Measurements from ENCODE around the gene ABCG1. TPM values are rescaled to one million over a fixed set of nuclear protein-coding genes. Genes with fewer than 3 reads are reported as not detected.
"Not testable (repeated sequence)": the region's sequence is repeated elsewhere in the genome, so short reads cannot be mapped to it uniquely, and the experiment has no call there.

Gene ABCG1
- polyA plus RNA-seq, 4 donors: 5.5 to 46.5 (median 21.2) TPM

DNA sequence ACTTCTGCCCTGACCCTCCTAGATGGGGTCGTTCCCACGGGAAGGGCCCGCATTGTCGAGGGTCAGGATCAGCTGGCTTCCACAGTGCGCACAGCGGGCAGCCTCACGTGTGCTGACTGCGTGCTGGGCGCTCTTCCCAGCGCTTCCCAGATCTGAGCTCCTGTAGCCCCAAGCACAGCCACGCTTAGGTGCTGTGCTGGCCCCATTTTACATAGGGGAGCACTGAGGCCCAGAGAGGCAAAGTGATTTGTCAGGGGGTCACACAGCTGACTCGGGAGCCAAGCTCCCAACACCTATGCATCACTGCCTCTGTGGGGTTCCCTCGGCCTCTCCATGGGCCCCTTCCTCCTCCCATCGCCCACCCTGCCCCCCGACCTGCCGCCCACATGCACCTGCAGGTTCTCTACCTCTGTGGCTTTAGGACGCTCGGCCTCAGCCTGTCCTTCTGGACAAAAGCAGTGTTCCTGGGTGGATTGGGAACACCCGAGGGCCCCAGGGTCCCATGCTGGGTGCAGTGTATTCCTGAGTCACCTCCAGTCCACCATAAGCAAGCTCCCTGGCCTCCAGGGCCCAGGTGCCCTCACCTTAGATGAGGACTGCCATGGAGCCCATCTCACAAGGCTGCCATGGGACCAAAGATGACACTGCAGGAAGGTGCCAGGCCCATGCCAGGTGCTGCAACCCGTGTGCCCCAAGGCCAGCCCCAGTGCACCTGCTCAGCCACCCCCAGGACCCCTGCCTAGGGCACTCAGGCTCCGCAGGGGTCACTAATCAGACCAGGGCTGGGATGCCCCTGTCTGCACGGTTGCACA lies 73.0 kb downstream of the ABCG1 start:
- FAIRE-seq (no peak), DNase-seq (no peak)
- H3K4me3 ChIP-seq (ENCODE audit: low read depth in 1 of 3, low read length in 3 of 3): no peak overlapping the region
- peaks cover 0 to 45% (median 10%) of the 10 kb centered on the region in 3 donors for H3K36me3 ChIP-seq (ENCODE audit: control insufficient read depth in 3 of 3, insufficient read depth in 2 of 3, low read depth in 1 of 3, low read length in 3 of 3)
- no peaks in the 10 kb centered on the region for H3K4me1 ChIP-seq (ENCODE audit: control insufficient read depth in 3 of 3, insufficient read depth in 2 of 3, low read depth in 1 of 3, low read length in 2 of 3)
- 86 to 88% (median 87%) methylated on average over 21 to 22 of the region's 22 CpGs for WGBS, 3 donors
- peaks cover 0 to 2% of the 10 kb centered on the region in 2 donors for H3K9me3 ChIP-seq (ENCODE audit: control insufficient read depth in 2 of 2, insufficient read depth in 1 of 2, low read depth in 1 of 2, low read length in 1 of 2)
- no peak overlapping the region for H3K27ac ChIP-seq (ENCODE audit: low read depth in 1 of 3, low read length in 2 of 3)
- no peaks in the 10 kb centered on the region for H3K27me3 ChIP-seq (ENCODE audit: control insufficient read depth in 3 of 3, insufficient read depth in 3 of 3, low read length in 3 of 3)

DNA sequence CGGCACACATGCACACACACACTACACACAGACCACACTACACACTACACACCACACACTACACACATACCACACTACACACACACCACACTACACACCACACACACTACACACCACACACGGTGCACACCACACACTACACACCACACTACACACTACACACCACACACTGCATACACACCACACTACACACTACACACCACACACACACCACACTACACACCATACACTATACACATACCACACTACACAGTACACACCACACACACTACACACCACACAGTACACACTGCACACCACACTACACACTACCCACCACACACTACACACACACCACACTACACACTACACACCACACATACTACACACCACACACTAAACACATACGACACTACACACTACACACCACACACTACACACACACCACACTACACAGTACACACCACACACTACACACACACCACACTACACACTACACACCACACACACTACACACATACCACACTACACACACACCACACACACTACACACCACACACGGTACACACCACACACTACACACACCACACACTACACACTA lies 73.7 kb downstream of the ABCG1 start:
- H3K36me3 ChIP-seq (ENCODE audit: control insufficient read depth in 3 of 3, insufficient read depth in 2 of 3, low read depth in 1 of 3, low read length in 3 of 3): peaks cover 0 to 48% (median 7%) of the 10 kb centered on the region in 3 donors
- not testable (repeated sequence) for H3K27ac ChIP-seq (ENCODE audit: low read depth in 1 of 3, low read length in 2 of 3); H3K4me3 ChIP-seq (ENCODE audit: low read depth in 1 of 3, low read length in 3 of 3); H3K4me1 ChIP-seq (ENCODE audit: control insufficient read depth in 3 of 3, insufficient read depth in 2 of 3, low read depth in 1 of 3, low read length in 2 of 3); H3K9me3 ChIP-seq (ENCODE audit: control insufficient read depth in 2 of 2, insufficient read depth in 1 of 2, low read depth in 1 of 2, low read length in 1 of 2); DNase-seq; FAIRE-seq; H3K27me3 ChIP-seq (ENCODE audit: control insufficient read depth in 3 of 3, insufficient read depth in 3 of 3, low read length in 3 of 3)
- 88 to 95% (median 94%) methylated on average over 4 of the region's 4 CpGs for WGBS, 3 donors

DNA sequence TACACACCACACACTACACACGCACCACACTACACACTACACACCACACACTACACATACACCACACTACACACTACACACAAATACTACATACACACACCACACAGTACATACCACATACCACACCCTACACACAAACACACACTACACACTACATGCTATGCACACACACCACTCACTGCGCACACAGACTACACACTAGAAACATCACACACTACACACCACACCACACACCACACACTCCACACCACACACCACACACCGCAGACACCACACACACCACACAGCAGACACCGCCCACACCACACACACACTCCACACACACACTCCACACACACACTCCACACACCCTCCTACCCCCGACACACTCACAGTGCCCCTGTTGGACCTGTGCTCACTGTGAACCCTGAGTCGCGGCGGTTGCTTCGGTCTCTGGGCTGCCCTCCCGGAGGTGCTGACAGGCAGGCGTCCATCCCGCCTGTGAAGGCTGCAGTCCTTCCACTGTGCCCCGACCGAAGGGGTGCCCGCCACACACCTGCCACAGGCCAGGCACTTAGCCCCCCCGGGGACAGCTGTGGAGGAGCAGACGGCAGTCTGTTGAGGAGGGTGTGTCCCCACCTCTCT lies 74.8 kb downstream of the ABCG1 start:
- Histone ChIP-seq H3K27me3 (ENCODE audit: control insufficient read depth in 3 of 3, insufficient read depth in 3 of 3, low read length in 3 of 3) (no peaks in the 10 kb centered on the region), H3K27ac (ENCODE audit: low read depth in 1 of 3, low read length in 2 of 3) (no peak overlapping the region), H3K36me3 (ENCODE audit: control insufficient read depth in 3 of 3, insufficient read depth in 2 of 3, low read depth in 1 of 3, low read length in 3 of 3) (peaks cover 0 to 45% (median 7%) of the 10 kb centered on the region in 3 donors), H3K9me3 (ENCODE audit: control insufficient read depth in 2 of 2, insufficient read depth in 1 of 2, low read depth in 1 of 2, low read length in 1 of 2) (peaks cover 0 to 2% of the 10 kb centered on the region in 2 donors), H3K4me3 (ENCODE audit: low read depth in 1 of 3, low read length in 3 of 3) (no peak overlapping the region), H3K4me1 (ENCODE audit: control insufficient read depth in 3 of 3, insufficient read depth in 2 of 3, low read depth in 1 of 3, low read length in 2 of 3) (peaks cover 0 to 9% (median 0%) of the 10 kb centered on the region in 3 donors)
- no peak for FAIRE-seq
- WGBS, 3 donors: 53 to 91% (median 60%) methylated on average over 16 to 17 of the region's 17 CpGs
- DNase-seq: no peak

DNA sequence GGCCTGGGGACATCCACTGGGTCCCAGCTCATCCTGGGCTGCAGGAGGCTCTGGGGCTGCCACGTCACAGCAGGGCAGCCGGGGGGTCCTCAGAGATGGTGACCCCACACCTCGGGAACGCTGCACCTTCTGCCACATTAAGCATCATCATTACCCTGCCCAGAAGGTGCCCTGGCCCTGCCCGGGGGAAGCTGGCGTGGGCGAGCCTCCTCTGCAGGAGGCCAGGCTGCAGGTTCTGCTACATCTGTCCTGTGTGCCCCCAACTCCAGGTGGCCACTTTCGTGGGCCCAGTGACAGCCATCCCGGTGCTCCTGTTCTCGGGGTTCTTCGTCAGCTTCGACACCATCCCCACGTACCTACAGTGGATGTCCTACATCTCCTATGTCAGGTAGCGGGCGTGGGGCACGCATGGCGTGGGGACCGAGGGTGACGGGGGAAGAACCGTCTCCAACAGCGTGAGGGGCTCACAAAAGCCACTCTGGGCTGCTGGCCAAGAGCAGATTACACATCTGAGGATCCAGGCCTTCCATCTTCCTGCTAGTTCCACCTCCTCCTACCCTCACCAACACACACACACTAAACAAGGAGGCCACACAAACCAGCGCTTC lies 75.4 kb downstream of the ABCG1 start:
- DNase-seq: no peak
- Histone ChIP-seq H3K4me3 (ENCODE audit: low read depth in 1 of 3, low read length in 3 of 3) (no peak overlapping the region), H3K27me3 (ENCODE audit: control insufficient read depth in 3 of 3, insufficient read depth in 3 of 3, low read length in 3 of 3) (no peaks in the 10 kb centered on the region), H3K36me3 (ENCODE audit: control insufficient read depth in 3 of 3, insufficient read depth in 2 of 3, low read depth in 1 of 3, low read length in 3 of 3) (peaks cover 0 to 42% (median 7%) of the 10 kb centered on the region in 3 donors), H3K9me3 (ENCODE audit: control insufficient read depth in 2 of 2, insufficient read depth in 1 of 2, low read depth in 1 of 2, low read length in 1 of 2) (no peaks in the 10 kb centered on the region), H3K27ac (ENCODE audit: low read depth in 1 of 3, low read length in 2 of 3) (no peak overlapping the region), H3K4me1 (ENCODE audit: control insufficient read depth in 3 of 3, insufficient read depth in 2 of 3, low read depth in 1 of 3, low read length in 2 of 3) (peaks cover 0 to 11% (median 0%) of the 10 kb centered on the region in 3 donors)
- 83 to 89% (median 84%) methylated on average over 20 to 22 of the region's 22 CpGs for WGBS, 3 donors
- FAIRE-seq: no peak

DNA sequence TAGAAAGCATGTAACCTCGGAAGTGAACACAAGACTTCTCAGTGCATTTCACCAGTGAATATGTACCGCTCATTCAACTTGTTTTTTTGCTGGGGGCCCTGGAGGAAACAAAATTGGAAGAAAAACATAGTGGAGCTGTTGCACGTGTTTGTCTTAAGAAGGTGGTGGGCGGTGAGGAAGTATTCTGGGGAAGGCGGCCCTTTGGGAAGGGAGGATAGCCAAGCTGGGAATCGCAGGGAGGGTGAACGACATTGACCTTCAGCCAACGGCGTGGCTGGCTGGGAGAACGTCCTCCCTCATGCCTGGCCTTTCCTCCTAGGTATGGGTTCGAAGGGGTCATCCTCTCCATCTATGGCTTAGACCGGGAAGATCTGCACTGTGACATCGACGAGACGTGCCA lies 76.9 kb downstream of the ABCG1 start:
- H3K27ac ChIP-seq (ENCODE audit: low read depth in 1 of 3, low read length in 2 of 3): no peak overlapping the region
- 74 to 77% (median 77%) methylated on average over 15 of the region's 15 CpGs for WGBS, 3 donors
- DNase-seq: no peak

DNA sequence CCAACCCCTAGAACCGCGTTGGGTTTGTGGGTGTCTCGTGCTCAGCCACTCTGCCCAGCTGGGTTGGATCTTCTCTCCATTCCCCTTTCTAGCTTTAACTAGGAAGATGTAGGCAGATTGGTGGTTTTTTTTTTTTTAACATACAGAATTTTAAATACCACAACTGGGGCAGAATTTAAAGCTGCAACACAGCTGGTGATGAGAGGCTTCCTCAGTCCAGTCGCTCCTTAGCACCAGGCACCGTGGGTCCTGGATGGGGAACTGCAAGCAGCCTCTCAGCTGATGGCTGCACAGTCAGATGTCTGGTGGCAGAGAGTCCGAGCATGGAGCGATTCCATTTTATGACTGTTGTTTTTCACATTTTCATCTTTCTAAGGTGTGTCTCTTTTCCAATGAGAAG lies 77.6 kb downstream of the ABCG1 start:
- FAIRE-seq (no peak), DNase-seq (no peak)
- WGBS, 3 donors: 76 to 83% (median 76%) methylated on average over 7 of the region's 7 CpGs
- Histone ChIP-seq H3K9me3 (ENCODE audit: control insufficient read depth in 2 of 2, insufficient read depth in 1 of 2, low read depth in 1 of 2, low read length in 1 of 2) (no peaks in the 10 kb centered on the region), H3K4me1 (ENCODE audit: control insufficient read depth in 3 of 3, insufficient read depth in 2 of 3, low read depth in 1 of 3, low read length in 2 of 3) (peaks cover 0 to 11% (median 0%) of the 10 kb centered on the region in 3 donors), H3K4me3 (ENCODE audit: low read depth in 1 of 3, low read length in 3 of 3) (no peak overlapping the region), H3K36me3 (ENCODE audit: control insufficient read depth in 3 of 3, insufficient read depth in 2 of 3, low read depth in 1 of 3, low read length in 3 of 3) (peaks cover 0 to 35% (median 3%) of the 10 kb centered on the region in 3 donors), H3K27me3 (ENCODE audit: control insufficient read depth in 3 of 3, insufficient read depth in 3 of 3, low read length in 3 of 3) (no peaks in the 10 kb centered on the region), H3K27ac (ENCODE audit: low read depth in 1 of 3, low read length in 2 of 3) (no peak overlapping the region)

More for the DNA sequence above, 76.9 kb downstream of the ABCG1 start:
- no peak for FAIRE-seq
- H3K36me3 ChIP-seq (ENCODE audit: control insufficient read depth in 3 of 3, insufficient read depth in 2 of 3, low read depth in 1 of 3, low read length in 3 of 3): peaks cover 0 to 41% (median 5%) of the 10 kb centered on the region in 3 donors
- no peaks in the 10 kb centered on the region for H3K9me3 ChIP-seq (ENCODE audit: control insufficient read depth in 2 of 2, insufficient read depth in 1 of 2, low read depth in 1 of 2, low read length in 1 of 2)
- no peaks in the 10 kb centered on the region for H3K27me3 ChIP-seq (ENCODE audit: control insufficient read depth in 3 of 3, insufficient read depth in 3 of 3, low read length in 3 of 3)
- no peak overlapping the region for H3K4me3 ChIP-seq (ENCODE audit: low read depth in 1 of 3, low read length in 3 of 3)
- H3K4me1 ChIP-seq (ENCODE audit: control insufficient read depth in 3 of 3, insufficient read depth in 2 of 3, low read depth in 1 of 3, low read length in 2 of 3): peaks cover 0 to 11% (median 0%) of the 10 kb centered on the region in 3 donors

DNA sequence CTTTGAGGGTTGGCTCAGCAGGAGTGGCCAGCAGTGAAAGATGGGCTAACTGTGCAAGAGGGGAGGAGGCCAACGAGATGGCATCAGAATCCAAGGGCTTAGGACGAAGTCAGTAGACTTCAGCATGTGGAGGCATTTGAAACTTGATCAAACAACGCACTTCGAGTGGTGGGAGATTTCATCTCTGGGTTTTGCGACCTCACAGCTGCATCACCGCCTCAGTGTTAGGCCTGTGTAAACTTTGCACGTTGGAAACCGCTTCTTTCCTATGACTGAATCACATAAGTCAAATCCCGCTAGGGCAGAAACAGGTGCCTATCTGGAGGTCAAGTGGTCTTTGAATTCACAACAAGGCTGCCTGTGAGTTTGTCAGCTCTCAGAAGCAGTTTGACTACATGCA lies 78.4 kb downstream of the ABCG1 start:
- Histone ChIP-seq H3K27me3 (ENCODE audit: control insufficient read depth in 3 of 3, insufficient read depth in 3 of 3, low read length in 3 of 3) (no peaks in the 10 kb centered on the region), H3K36me3 (ENCODE audit: control insufficient read depth in 3 of 3, insufficient read depth in 2 of 3, low read depth in 1 of 3, low read length in 3 of 3) (peaks cover 0 to 29% (median 2%) of the 10 kb centered on the region in 3 donors), H3K27ac (ENCODE audit: low read depth in 1 of 3, low read length in 2 of 3) (no peak overlapping the region), H3K4me3 (ENCODE audit: low read depth in 1 of 3, low read length in 3 of 3) (no peak overlapping the region), H3K9me3 (ENCODE audit: control insufficient read depth in 2 of 2, insufficient read depth in 1 of 2, low read depth in 1 of 2, low read length in 1 of 2) (no peaks in the 10 kb centered on the region), H3K4me1 (ENCODE audit: control insufficient read depth in 3 of 3, insufficient read depth in 2 of 3, low read depth in 1 of 3, low read length in 2 of 3) (peaks cover 0 to 11% (median 0%) of the 10 kb centered on the region in 3 donors)
- WGBS, 3 donors: 73 to 78% (median 74%) methylated on average over 9 of the region's 9 CpGs
- no peak for FAIRE-seq
- no peak for DNase-seq

DNA sequence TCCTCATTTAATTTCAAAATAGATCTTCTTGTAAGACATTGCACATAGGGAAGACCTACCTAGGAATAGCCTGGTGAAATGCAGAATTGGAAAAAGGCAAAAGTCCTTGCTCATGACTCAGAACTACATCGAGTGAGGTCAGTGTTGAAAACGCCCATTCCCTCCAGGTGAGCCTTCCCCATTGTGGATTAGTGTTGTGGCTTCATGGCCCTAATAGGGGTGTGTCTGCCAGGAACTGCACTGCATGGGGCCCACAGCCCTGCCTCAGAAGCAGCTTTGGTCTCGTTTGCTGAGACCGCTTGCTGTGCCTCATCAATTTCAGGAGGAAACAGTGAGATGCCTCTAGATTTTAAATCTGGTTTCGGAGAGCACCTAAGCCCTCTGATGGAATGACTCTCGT lies 79.3 kb downstream of the ABCG1 start:
- Histone ChIP-seq H3K36me3 (ENCODE audit: control insufficient read depth in 3 of 3, insufficient read depth in 2 of 3, low read depth in 1 of 3, low read length in 3 of 3) (peaks cover 0 to 27% (median 2%) of the 10 kb centered on the region in 3 donors), H3K4me1 (ENCODE audit: control insufficient read depth in 3 of 3, insufficient read depth in 2 of 3, low read depth in 1 of 3, low read length in 2 of 3) (peaks cover 0 to 11% (median 0%) of the 10 kb centered on the region in 3 donors), H3K9me3 (ENCODE audit: control insufficient read depth in 2 of 2, insufficient read depth in 1 of 2, low read depth in 1 of 2, low read length in 1 of 2) (no peaks in the 10 kb centered on the region), H3K27ac (ENCODE audit: low read depth in 1 of 3, low read length in 2 of 3) (no peak overlapping the region), H3K4me3 (ENCODE audit: low read depth in 1 of 3, low read length in 3 of 3) (no peak overlapping the region), H3K27me3 (ENCODE audit: control insufficient read depth in 3 of 3, insufficient read depth in 3 of 3, low read length in 3 of 3) (no peaks in the 10 kb centered on the region)
- DNase-seq (peak in 1 of 2 donors; percentile 61), FAIRE-seq (no peak)
- 57 to 64% (median 57%) methylated on average over 6 of the region's 6 CpGs for WGBS, 3 donors
